Progenitor cell of endocrine pancreas (in vitro differentiated cells): ENCODE measurements around the gene MSMP. TPM values are rescaled to one million over a fixed set of nuclear protein-coding genes. Genes with fewer than 3 reads are reported as not detected.

Experiments used
- DNase-seq: peaks from one replicate; pipeline ENCODE4 v3.0.0; 2021; ENCODE audit warnings: low spot score; ENCODE audit not compliant: unreplicated experiment
- H3K27ac Mint-ChIP-seq: 2 replicates; pipeline ENCODE4 v1.8.0; 2021; ENCODE audit warnings: mild to moderate bottlenecking, moderate library complexity, mixed read lengths
- H3K27me3 Mint-ChIP-seq: 2 replicates; pipeline ENCODE4 v1.8.0; 2021; ENCODE audit warnings: mixed read lengths
- H3K36me3 Mint-ChIP-seq: 2 replicates; pipeline ENCODE4 v1.8.0; 2022; ENCODE audit warnings: mixed read lengths; ENCODE audit not compliant: insufficient read depth
- H3K4me1 Mint-ChIP-seq: 2 replicates; pipeline ENCODE4 v1.8.0; 2021; ENCODE audit warnings: low read depth, mixed read lengths
- H3K4me3 Mint-ChIP-seq: 2 replicates; pipeline ENCODE4 v1.8.0; 2021; ENCODE audit warnings: low read depth, mild to moderate bottlenecking, moderate library complexity, mixed read lengths
- H3K9me3 Mint-ChIP-seq: 2 replicates; pipeline ENCODE4 v1.8.0; 2021; ENCODE audit warnings: low read depth, mixed read lengths
- CTCF ChIP-seq: fragments of 200-600 bp; sonication (generic); IDR thresholded peaks from one replicate; pipeline ENCODE4 v1.5.0; 2021; ENCODE audit warnings: antibody characterized with exemption, mild to moderate bottlenecking; ENCODE audit not compliant: unreplicated experiment
- microRNA-seq: library from miRNA; unstranded; fragments of <30 nt; microRNA quantifications from one replicate; pipeline ENCODE4 v1.1.0, GENCODE V29; 2020; ENCODE audit warnings: borderline number of aligned reads; ENCODE audit not compliant: unreplicated experiment
- total RNA-seq: library from RNA; stranded (reverse); gene quantifications from 2 replicates; pipeline ENCODE4 v1.2.1, GENCODE V29; 2021

The MSMP gene
- total RNA-seq, 1 donor from 2014 or later, result not detected

GRCh38 chr9:35705372-35705771 is 48.7 kb downstream of the MSMP start:
- no peak for TF ChIP-seq CTCF
- Mint-ChIP-seq H3K4me1 (no peaks in the 10 kb centered on the region), H3K4me3 (no peak overlapping the region), H3K36me3 (peaks cover 35% of the 10 kb centered on the region), H3K9me3 (no peaks in the 10 kb centered on the region), H3K27ac (no peak overlapping the region), H3K27me3 (no peaks in the 10 kb centered on the region)
- no peak for DNase-seq

- H3K27ac Mint-ChIP-seq, result no peak overlapping the region
- DNase-seq, result no peak
- H3K9me3 Mint-ChIP-seq, result no peaks in the 10 kb centered on the region
- no peak for TF ChIP-seq CTCF
- H3K27me3 Mint-ChIP-seq, result no peaks in the 10 kb centered on the region
- H3K4me3 Mint-ChIP-seq, result no peak overlapping the region
- H3K4me1 Mint-ChIP-seq, result no peaks in the 10 kb centered on the region
- H3K36me3 Mint-ChIP-seq, result peaks cover 32% of the 10 kb centered on the region
Measured at GRCh38 chr9:35703906-35704672, 50.0 kb downstream of the MSMP start.

Small RNAs within 50 kb of the gene (microRNA-seq; reads per million reads assigned to microRNA genes)
- gene MIR6852 (2.4 reads per million), gene MIR6853 (not detected)

Other genes with a start within 250 kb of the MSMP start
- gene TESK1, start 149.0 kb downstream of the MSMP start, total RNA-seq, result 62.3 and 63.2 TPM in 2 replicates
- 3.1 and 4.2 TPM in 2 replicates for gene CD72, start 135.9 kb downstream of the MSMP start, total RNA-seq
- gene SIT1, start 103.3 kb downstream of the MSMP start, total RNA-seq, result not detected in 2 replicates
- gene RMRP, start 96.3 kb downstream of the MSMP start, total RNA-seq, result 15,251 and 16,487 TPM in 2 replicates
- gene CCDC107, start 96.0 kb downstream of the MSMP start, total RNA-seq, result 17.2 and 18.8 TPM in 2 replicates
- 9.1 and 10.4 TPM in 2 replicates for gene ARHGEF39, start 89.1 kb downstream of the MSMP start, total RNA-seq
- 0.31 and 0.49 TPM in 2 replicates for gene CA9, start 80.3 kb downstream of the MSMP start, total RNA-seq
- gene TPM2, start 64.4 kb downstream of the MSMP start, total RNA-seq, result 24.3 and 32.4 TPM in 2 replicates
- 136 and 141 TPM in 2 replicates for gene TLN1, start 22.1 kb downstream of the MSMP start, total RNA-seq
- 31.5 and 33.2 TPM in 2 replicates for gene CREB3, start 21.6 kb downstream of the MSMP start, total RNA-seq
- 130 and 138 TPM in 2 replicates for gene GBA2, start 5.0 kb downstream of the MSMP start, total RNA-seq
- 37.8 and 40.0 TPM in 2 replicates for gene RGP1, start 5.0 kb downstream of the MSMP start, total RNA-seq
- gene NPR2, start 37.3 kb upstream of the MSMP start, total RNA-seq, result 17.0 and 23.4 TPM in 2 replicates
- 2.9 and 3.2 TPM in 2 replicates for gene SPAG8, start 58.0 kb upstream of the MSMP start, total RNA-seq
- 37.7 and 41.5 TPM in 2 replicates for gene HINT2, start 60.8 kb upstream of the MSMP start, total RNA-seq
- not detected in 2 replicates for gene FAM221B, start 74.5 kb upstream of the MSMP start, total RNA-seq
- 24.1 and 25.4 TPM in 2 replicates for gene TMEM8B, start 75.0 kb upstream of the MSMP start, total RNA-seq
- gene OR13J1, start 116.1 kb upstream of the MSMP start, total RNA-seq, result not detected in 2 replicates
- gene HRCT1, start 151.9 kb upstream of the MSMP start, total RNA-seq, result not detected in 2 replicates
- not detected in 2 replicates for gene SPAAR, start 155.2 kb upstream of the MSMP start, total RNA-seq
- gene OR2S2, start 203.9 kb upstream of the MSMP start, total RNA-seq, result not detected in 2 replicates